ENCODE measurements around the gene FCHSD2. TPM values are rescaled to one million over a fixed set of nuclear protein-coding genes. Genes with fewer than 3 reads are reported as not detected.
A peak's percentile ranks its signal among the peaks of the same experiment; 100 is the strongest.
"Not testable (repeated sequence)": the region's sequence is repeated elsewhere in the genome, so short reads cannot be mapped to it uniquely, and the experiment has no call there.

The FCHSD2 gene
- total RNA-seq, 4 donors from 2014 or later: 6.7 to 14.7 (median 8.5) TPM

DNA sequence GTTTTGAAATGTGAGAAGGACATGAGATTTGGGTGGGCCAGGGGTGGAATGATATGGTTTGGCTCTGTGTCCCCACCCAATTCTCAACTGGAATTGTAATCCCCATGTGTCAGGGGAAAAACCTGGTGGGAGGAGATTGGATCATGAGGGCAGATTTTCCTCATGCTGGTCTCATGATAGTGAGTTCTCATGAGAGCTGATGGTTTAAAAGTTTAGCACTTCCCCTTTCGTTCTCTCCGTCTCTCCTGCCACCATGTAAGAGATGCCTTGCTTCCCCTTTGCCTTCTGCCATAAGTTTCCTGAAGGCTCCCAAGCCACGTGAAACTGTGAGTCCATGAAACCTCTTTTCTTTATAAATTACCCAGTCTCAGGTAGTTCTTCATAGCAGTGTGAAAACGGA, 113.5 kb downstream of the FCHSD2 start:
- 82 to 84% methylated on average over 4 of the region's 4 CpGs for WGBS, 2 donors
- intact Hi-C loops (cut with DNase I; ENCODE audit: low total_unique reads): no loop called here
- peak in 1 of 2 donors; percentile 21 for DNase-seq (ENCODE audit: low spot score in 2 of 2)
- TF ChIP-seq CTCF (IDR thresholded peaks at IDR 0.05) (no peak), POLR2A (IDR thresholded peaks at IDR 0.05) (no peak)
- H3K4me3 ChIP-seq (ENCODE audit: low read depth, poor library complexity, severe bottlenecking): no peak overlapping the region

DNA sequence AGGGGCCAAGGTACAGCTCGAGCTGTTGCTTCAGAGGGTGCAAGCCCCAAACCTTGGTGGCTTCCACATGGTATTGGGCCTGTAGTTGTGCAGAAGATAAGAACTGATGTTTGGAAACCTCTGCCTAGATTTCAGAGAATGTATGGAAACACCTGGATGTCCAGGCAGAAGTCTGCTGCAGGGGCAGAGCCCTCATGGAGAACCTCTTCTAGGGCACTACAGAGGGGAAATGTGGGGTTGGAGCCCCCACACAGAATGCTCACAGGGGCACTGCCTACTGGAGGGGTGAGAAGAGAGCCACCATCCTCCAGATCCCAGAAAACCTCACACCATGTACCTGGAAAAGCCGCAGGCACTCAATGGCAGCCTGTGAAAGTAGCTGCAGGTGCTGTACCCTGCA, 114.3 kb downstream of the FCHSD2 start:
- not testable (repeated sequence) for DNase-seq (ENCODE audit: low spot score in 2 of 2)

GRCh38 chr11:73024639-73025038, 117.5 kb downstream of the FCHSD2 start:
- WGBS, 2 donors: 98 to 99% methylated on average over 5 of the region's 5 CpGs
- intact Hi-C loops (cut with DNase I; ENCODE audit: low total_unique reads): no loop called here
- no peak for DNase-seq (ENCODE audit: low spot score in 2 of 2)
- no peak for TF ChIP-seq CTCF (IDR thresholded peaks at IDR 0.05)
- TF ChIP-seq POLR2A (IDR thresholded peaks at IDR 0.05): no peak
- no peak overlapping the region for H3K4me3 ChIP-seq (ENCODE audit: low read depth, poor library complexity, severe bottlenecking)

More for the DNA sequence above, 114.3 kb downstream of the FCHSD2 start:
- intact Hi-C loops (cut with DNase I; ENCODE audit: low total_unique reads); H3K4me3 ChIP-seq (ENCODE audit: low read depth, poor library complexity, severe bottlenecking): not testable (repeated sequence)
- 94 to 100% methylated on average over 2 of the region's 2 CpGs for WGBS, 2 donors

DNA sequence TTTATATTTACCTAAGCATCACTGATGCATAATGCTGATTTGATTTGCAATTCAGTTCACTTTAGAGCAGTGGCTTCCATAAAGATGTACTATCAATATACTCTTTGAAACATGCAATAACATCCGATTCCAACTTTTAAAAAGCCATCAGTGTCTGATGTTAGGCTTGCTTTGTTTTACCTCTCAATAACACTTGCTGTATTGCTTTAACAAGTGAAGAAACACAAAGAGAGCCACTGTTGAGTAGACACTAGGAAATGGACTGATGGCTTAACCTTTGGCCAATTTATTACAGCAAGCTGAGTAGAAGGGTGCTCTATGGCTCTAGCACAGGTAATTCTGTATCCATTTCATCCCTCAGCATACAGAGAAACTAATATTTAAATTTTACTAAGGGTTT, 122.1 kb downstream of the FCHSD2 start:
- intact Hi-C loops (cut with DNase I; ENCODE audit: low total_unique reads): no loop called here
- WGBS, 2 donors: 86 to 87% methylated on average over 1 of the region's 1 CpG
- no peak overlapping the region for H3K4me3 ChIP-seq (ENCODE audit: low read depth, poor library complexity, severe bottlenecking)
- DNase-seq (ENCODE audit: low spot score in 2 of 2): no peak
- no peak for TF ChIP-seq CTCF (IDR thresholded peaks at IDR 0.05)
- no peak for TF ChIP-seq POLR2A (IDR thresholded peaks at IDR 0.05)

DNA sequence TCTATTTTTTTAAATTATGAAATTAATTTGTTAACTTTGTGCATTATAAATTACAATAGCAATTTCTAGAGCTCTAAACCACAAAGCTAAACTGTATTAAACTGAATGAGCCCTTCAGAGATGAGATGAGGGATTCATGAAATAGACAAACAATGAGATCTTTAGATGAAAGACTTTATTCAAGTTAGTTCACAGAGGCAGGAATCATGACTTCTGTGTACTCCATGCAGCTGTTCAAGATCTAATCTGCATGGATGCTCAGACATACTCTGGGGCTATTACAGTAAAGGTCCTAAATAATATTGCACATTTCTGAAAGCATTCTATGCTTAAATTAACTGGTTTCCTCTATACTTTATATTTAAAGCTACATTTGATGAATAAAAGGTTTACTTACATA, 122.7 kb downstream of the FCHSD2 start:
- no peak overlapping the region for H3K4me3 ChIP-seq (ENCODE audit: low read depth, poor library complexity, severe bottlenecking)
- intact Hi-C loops (cut with DNase I; ENCODE audit: low total_unique reads): no loop called here
- no peak for TF ChIP-seq POLR2A (IDR thresholded peaks at IDR 0.05)
- TF ChIP-seq CTCF (IDR thresholded peaks at IDR 0.05): no peak
- no peak for DNase-seq (ENCODE audit: low spot score in 2 of 2)

DNA sequence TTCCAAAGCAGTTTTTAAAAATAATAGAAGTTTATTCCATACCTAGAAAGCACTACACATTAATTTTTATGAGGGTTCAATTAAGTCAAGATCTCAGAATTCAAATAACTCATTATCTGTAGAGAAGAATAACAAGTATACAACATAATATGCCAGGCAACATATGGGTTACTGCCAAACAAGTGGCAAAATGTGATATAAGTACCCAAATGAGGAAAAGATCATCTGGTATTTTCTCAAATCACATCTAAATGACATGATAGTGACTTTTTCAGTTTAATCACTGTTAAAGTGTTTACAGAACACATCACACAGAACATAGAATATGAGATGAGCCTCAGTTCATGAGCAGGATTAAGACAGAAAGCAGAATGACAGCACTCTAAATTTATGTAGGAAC, 123.3 kb downstream of the FCHSD2 start:
- intact Hi-C loops (cut with DNase I; ENCODE audit: low total_unique reads): no loop called here

More for the DNA sequence above, 123.3 kb downstream of the FCHSD2 start:
- no peak overlapping the region for H3K4me3 ChIP-seq (ENCODE audit: low read depth, poor library complexity, severe bottlenecking)
- DNase-seq (ENCODE audit: low spot score in 2 of 2): no peak
- TF ChIP-seq CTCF (IDR thresholded peaks at IDR 0.05) (no peak), POLR2A (IDR thresholded peaks at IDR 0.05) (no peak)

Data from lower leg skin (tissue), 4 donors.